Neural progenitor cell (in vitro differentiated cells): ENCODE measurements around the gene RELCH.

Experiments used
- CTCF ChIP-seq: fragments of 200-600 bp; sonication (generic); IDR thresholded peaks from 2 replicates; pipeline ENCODE4 v1.5.1; 2017; ENCODE audit warnings: antibody characterized with exemption, mild to moderate bottlenecking
- EZH2 ChIP-seq: fragments of 200-600 bp; sonication (generic); IDR thresholded peaks from 2 replicates; pipeline ENCODE4 v1.6.1; 2017; ENCODE audit warnings: antibody characterized with exemption, mild to moderate bottlenecking, moderate library complexity
- EZH2phosphoT487 ChIP-seq: fragments of 200-600 bp; sonication (generic); IDR thresholded peaks from 2 replicates; pipeline ENCODE4 v1.6.1; 2017; ENCODE audit warnings: antibody characterized with exemption

GRCh38 chr18:62354151-62354550 is 167.1 kb downstream of the RELCH start:
- no peak for TF ChIP-seq CTCF
- TF ChIP-seq EZH2: no peak
- TF ChIP-seq EZH2phosphoT487: no peak
